Measurements from ENCODE around the gene CDH18. TPM values are rescaled to one million over a fixed set of nuclear protein-coding genes. Genes with fewer than 3 reads are reported as not detected.
"Not testable (repeated sequence)": the region's sequence is repeated elsewhere in the genome, so short reads cannot be mapped to it uniquely, and the experiment has no call there.

Gene CDH18
- total RNA-seq, 2 donors from 2014 or later, result not detected

DNA sequence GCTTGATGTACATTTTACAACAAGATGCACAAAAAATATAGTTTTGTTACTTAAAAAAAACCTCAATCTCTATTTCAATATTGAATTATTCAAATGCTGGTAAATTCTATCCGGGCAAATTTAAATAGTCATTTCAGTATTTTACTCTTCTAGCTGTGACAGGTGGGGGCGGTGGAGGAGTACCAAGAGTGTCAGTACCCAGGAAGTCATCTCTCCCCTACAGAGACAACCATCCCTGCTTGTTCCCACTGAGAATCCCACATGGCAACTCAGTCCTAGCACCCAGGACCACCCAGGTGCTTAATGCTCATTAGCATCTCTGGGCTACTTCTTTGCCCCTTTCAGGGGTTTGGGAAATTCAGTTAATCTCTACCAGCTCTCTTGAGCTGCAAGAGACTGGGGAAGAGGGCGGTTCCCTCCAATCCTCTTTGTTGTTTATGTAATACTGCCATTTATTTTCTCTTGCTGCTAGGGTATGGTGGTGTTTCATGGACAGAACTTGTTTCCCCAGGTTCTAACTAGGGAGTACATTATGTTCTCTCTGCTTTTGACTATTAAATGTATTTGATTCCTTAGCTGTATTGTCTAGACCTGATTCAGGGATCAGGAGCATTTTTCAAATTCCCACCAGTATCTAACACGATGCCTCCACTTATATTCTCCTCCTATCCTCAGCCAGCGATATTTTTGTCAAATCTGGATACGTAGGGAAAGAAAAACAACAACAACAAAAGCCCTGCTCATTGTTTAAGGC lies 122.5 kb downstream of the CDH18 start:
- DNase-seq, result no peak
- no peaks in the 10 kb centered on the region for H3K36me3 Mint-ChIP-seq (ENCODE audit: low read depth)
- H3K27ac Mint-ChIP-seq, result no peak overlapping the region
- no peaks in the 10 kb centered on the region for H3K4me1 Mint-ChIP-seq
- ATAC-seq, result no peak
- H3K9me3 ChIP-seq (ENCODE audit: control insufficient read depth, low read length, poor library complexity, severe bottlenecking), result no peaks in the 10 kb centered on the region
- H3K4me3 Mint-ChIP-seq, result no peak overlapping the region
- no peaks in the 10 kb centered on the region for H3K27me3 Mint-ChIP-seq

DNA sequence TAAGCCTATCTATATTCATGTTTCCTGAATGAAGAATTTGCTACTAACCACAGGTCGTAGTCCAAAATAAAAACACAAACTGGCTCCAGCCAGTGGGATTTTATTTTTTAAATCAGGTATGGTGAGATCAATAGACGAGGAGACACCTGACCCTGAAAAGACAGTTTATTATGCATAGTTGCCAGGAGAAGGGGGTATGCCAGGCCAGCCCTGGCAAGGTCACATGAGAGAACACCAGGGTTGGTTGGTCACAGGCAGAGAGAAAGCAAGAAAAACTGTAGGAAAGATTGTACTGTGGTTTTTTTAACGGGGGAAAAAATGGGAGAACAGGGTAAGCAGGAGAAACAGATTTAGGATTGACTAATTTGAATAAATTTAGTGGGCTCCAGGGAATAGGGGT lies 125.3 kb downstream of the CDH18 start:
- H3K9me3 ChIP-seq (ENCODE audit: control insufficient read depth, low read length, poor library complexity, severe bottlenecking), result peaks cover 2% of the 10 kb centered on the region
- Mint-ChIP-seq H3K27ac (no peak overlapping the region), H3K4me3 (no peak overlapping the region), H3K4me1 (no peaks in the 10 kb centered on the region), H3K27me3 (no peaks in the 10 kb centered on the region), H3K36me3 (ENCODE audit: low read depth) (no peaks in the 10 kb centered on the region)
- no peak for DNase-seq
- ATAC-seq, result no peak

DNA sequence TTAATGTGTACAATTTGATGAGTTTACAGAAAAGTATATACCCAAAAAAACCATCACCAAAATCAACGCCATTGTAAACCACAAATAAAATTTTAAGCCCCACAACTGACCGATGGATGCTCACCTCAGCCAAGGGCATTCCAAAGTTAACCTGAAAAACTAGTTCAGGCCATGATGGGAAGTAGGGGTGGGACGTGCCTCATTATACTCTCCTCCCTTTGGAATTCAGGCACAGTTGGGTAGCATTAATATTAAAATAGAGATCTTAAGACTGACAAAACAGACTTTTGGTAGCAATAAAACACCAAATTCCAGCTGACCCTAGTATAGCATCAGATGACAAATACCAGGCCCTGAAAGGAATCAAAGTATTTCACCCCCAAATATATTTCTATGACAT lies 129.0 kb downstream of the CDH18 start:
- H3K9me3 ChIP-seq (ENCODE audit: control insufficient read depth, low read length, poor library complexity, severe bottlenecking), result peaks cover 2% of the 10 kb centered on the region
- no peak overlapping the region for H3K27ac Mint-ChIP-seq
- H3K36me3 Mint-ChIP-seq (ENCODE audit: low read depth), result no peaks in the 10 kb centered on the region
- ATAC-seq (no peak), DNase-seq (no peak)
- no peaks in the 10 kb centered on the region for H3K27me3 Mint-ChIP-seq
- H3K4me1 Mint-ChIP-seq, result no peaks in the 10 kb centered on the region
- no peak overlapping the region for H3K4me3 Mint-ChIP-seq

DNA sequence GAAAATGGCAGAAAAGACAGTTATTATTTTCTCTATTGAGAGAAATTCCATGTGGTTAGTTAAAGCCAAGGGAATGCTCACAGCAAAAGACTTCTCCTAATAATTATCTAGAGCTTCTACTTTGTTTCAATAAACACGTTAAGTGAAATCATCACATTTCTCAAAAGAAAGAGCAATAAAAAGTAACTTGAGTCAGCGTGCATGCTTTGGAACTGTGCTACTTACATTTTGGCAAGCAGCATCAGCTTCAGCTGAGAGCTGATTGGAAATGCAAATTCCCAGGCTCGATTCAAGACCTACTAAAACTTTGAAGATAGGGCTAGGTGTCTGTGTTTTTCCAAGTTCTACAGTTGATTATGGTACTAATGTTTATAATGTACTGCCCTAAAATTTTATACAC lies 132.1 kb downstream of the CDH18 start:
- no peak overlapping the region for H3K4me3 Mint-ChIP-seq
- no peaks in the 10 kb centered on the region for H3K36me3 Mint-ChIP-seq (ENCODE audit: low read depth)
- H3K27ac Mint-ChIP-seq, result no peak overlapping the region
- H3K9me3 ChIP-seq (ENCODE audit: control insufficient read depth, low read length, poor library complexity, severe bottlenecking), result peaks cover 2% of the 10 kb centered on the region
- ATAC-seq, result no peak
- no peak for DNase-seq
- no peaks in the 10 kb centered on the region for H3K27me3 Mint-ChIP-seq
- H3K4me1 Mint-ChIP-seq, result no peaks in the 10 kb centered on the region

DNA sequence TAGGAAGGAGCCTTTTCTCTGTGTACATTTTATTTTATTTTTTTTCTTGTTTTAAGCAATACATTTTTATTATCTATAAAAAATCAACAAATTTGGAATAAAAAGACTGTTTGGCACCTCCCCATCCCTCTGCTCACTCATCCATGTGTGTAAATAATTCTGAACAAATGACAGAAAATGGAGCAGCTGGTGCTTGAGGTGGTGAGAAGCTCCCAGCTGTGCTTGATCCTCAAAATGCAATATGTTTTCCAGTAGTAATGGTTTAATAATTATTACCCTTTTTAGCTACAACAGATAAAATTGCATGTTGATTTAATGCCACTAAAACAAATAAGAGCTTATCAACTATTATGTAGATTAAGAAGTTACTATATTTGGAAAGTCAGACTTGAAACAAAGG lies 132.5 kb downstream of the CDH18 start:
- Mint-ChIP-seq H3K27me3 (no peaks in the 10 kb centered on the region), H3K27ac (no peak overlapping the region), H3K4me3 (no peak overlapping the region), H3K36me3 (ENCODE audit: low read depth) (no peaks in the 10 kb centered on the region), H3K4me1 (no peaks in the 10 kb centered on the region)
- DNase-seq (no peak), ATAC-seq (no peak)
- H3K9me3 ChIP-seq (ENCODE audit: control insufficient read depth, low read length, poor library complexity, severe bottlenecking), result peaks cover 2% of the 10 kb centered on the region

DNA sequence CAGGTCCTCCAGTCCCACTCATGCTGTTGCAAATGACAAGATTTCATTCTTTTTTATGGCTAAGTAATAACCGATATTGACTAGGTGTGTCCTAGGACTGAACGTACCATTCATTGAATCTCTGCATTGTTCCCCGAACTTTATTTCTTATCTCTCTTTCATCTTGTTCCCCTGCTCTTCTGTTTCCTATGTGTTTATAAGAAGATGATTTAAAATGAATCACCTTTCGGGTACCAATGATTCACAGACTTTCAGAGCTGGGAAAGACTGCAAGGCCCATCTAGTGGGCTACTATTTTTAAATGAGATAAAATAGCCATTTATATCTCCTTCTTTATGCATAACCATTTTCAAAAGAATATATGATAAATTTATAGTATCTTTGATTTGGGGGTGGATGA lies 133.0 kb downstream of the CDH18 start:
- peaks cover 2% of the 10 kb centered on the region for H3K9me3 ChIP-seq (ENCODE audit: control insufficient read depth, low read length, poor library complexity, severe bottlenecking)
- Mint-ChIP-seq H3K27me3 (no peaks in the 10 kb centered on the region), H3K4me1 (no peaks in the 10 kb centered on the region), H3K4me3 (no peak overlapping the region), H3K27ac (no peak overlapping the region), H3K36me3 (ENCODE audit: low read depth) (no peaks in the 10 kb centered on the region)
- ATAC-seq, result no peak
- no peak for DNase-seq

DNA sequence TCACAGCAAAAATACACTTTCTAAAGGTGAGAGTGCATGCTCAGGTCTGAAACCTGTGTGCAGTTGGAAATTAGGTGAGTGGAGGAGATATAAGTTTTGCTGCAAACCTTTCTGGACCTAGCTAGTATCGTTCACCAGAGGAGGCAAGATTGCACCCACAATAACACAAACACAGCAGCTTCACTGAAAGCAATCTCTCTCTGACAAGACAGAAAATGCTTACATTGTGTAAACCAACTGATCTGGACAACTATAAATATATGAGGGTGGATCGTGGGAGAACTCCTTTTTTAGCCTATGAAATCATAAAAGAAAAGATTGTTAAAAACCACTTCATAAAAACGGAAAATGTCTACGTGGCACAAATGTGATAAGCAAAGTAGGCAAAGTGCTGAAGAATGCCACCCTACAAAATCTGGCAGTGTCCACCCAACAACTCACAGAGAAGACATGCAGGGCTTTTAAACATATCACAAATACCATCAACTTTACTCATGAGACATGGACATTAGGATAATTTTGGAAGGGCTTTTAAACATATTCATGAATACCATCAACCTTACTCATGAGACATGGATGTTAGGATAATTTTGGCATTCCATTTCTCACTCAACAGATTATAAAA lies 134.3 kb downstream of the CDH18 start:
- H3K36me3 Mint-ChIP-seq (ENCODE audit: low read depth), result no peaks in the 10 kb centered on the region
- H3K4me1 Mint-ChIP-seq, result no peaks in the 10 kb centered on the region
- H3K27ac Mint-ChIP-seq, result no peak overlapping the region
- no peak for ATAC-seq
- DNase-seq, result no peak
- no peaks in the 10 kb centered on the region for H3K27me3 Mint-ChIP-seq
- peaks cover 2% of the 10 kb centered on the region for H3K9me3 ChIP-seq (ENCODE audit: control insufficient read depth, low read length, poor library complexity, severe bottlenecking)
- no peak overlapping the region for H3K4me3 Mint-ChIP-seq

DNA sequence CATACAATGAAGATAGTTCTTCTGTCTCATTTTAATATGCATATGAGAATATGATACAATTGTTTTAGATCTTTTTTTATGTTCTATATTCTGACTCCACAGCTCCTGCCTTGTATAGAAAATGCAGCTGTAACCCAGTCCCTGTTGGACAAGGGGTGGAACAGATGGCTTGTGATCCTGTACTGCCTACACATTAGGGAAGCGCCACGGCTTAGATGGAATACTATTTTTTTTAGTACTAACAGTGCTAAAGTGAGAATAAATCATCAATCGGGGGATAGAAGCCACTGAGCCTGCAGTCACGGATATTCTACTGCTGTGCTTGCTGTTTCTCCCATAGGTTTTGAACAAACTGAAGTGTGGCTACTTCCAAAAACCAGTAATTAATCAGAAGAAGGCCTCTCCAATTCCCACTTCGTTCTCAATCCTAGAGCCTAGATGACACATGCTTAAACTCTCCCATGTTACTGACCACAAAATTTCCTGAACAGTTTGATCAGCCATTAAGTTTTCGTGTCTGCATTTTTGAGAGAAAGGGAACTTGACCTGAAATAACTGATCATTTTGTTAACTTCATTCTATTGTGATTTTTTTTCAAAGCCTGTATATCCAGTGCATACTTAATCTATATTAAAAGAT lies 150.3 kb downstream of the CDH18 start:
- no peaks in the 10 kb centered on the region for H3K9me3 ChIP-seq (ENCODE audit: control insufficient read depth, low read length, poor library complexity, severe bottlenecking)
- no peaks in the 10 kb centered on the region for H3K27me3 Mint-ChIP-seq
- no peak for ATAC-seq
- H3K27ac Mint-ChIP-seq, result no peak overlapping the region
- no peaks in the 10 kb centered on the region for H3K4me1 Mint-ChIP-seq
- H3K36me3 Mint-ChIP-seq (ENCODE audit: low read depth), result no peaks in the 10 kb centered on the region
- H3K4me3 Mint-ChIP-seq, result no peak overlapping the region
- no peak for DNase-seq

DNA sequence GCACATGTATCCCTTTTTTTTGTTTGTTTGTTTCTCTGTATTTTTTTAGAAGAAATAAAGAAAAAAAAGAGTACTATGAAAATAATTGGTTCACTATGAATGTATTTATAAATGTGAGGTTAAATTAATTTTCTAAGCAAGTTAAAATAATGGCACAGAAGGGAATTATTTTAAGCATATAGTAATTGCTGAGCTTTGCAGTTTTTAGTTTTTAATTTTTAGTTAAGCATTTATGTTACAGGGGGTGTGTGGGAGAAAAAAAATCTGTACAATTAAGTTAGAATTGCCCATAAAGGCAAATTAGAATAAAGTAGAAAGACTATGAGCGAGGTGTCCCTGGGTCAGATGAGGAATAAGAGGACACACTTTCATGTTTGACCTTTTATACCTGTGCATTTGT lies 152.6 kb downstream of the CDH18 start:
- no peaks in the 10 kb centered on the region for H3K9me3 ChIP-seq (ENCODE audit: control insufficient read depth, low read length, poor library complexity, severe bottlenecking)
- no peak for DNase-seq
- no peaks in the 10 kb centered on the region for H3K36me3 Mint-ChIP-seq (ENCODE audit: low read depth)
- H3K4me1 Mint-ChIP-seq, result no peaks in the 10 kb centered on the region
- no peak overlapping the region for H3K27ac Mint-ChIP-seq
- no peak overlapping the region for H3K4me3 Mint-ChIP-seq
- H3K27me3 Mint-ChIP-seq, result no peaks in the 10 kb centered on the region
- no peak for ATAC-seq

DNA sequence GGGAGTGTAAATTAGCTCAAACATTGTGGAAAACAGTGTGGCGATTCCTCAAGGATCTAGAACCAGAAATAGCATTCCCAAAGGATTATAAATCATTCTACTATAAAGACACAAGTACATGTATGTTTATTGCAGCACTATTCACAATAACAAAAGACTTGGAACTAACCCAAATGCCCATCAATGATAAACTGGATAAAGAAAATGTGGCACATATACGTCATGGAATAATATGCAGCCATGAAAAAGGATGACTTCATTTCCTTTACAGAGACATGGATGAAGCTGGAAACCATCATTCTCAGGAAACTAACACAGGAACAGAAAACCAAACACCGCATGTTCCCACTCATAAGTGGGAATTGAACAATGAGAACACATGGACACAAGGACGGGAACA lies 175.3 kb downstream of the CDH18 start:
- H3K4me1 Mint-ChIP-seq; DNase-seq; ATAC-seq; H3K36me3 Mint-ChIP-seq (ENCODE audit: low read depth); H3K4me3 Mint-ChIP-seq; H3K27ac Mint-ChIP-seq; H3K9me3 ChIP-seq (ENCODE audit: control insufficient read depth, low read length, poor library complexity, severe bottlenecking); H3K27me3 Mint-ChIP-seq: not testable (repeated sequence)

DNA sequence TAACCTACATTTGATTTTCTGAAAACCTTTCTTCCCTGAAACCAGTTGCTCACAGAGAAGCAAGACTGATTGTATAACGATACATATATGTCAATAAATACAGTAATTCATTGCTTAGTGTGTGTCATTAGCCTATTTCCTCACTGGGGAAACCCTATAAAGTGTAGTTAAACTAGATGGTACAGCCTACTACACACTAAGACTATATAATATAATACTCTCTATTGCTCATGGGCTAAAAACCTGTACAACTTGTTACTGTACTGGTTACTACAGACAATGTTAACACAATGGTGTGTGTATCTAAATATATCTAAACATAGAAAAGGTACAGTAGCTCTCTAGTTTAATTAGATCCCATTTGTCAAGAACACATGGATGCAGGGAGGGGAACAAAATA lies 181.2 kb downstream of the CDH18 start:
- DNase-seq, result no peak
- Mint-ChIP-seq H3K36me3 (ENCODE audit: low read depth) (no peaks in the 10 kb centered on the region), H3K27ac (no peak overlapping the region), H3K4me3 (no peak overlapping the region), H3K27me3 (no peaks in the 10 kb centered on the region), H3K4me1 (no peaks in the 10 kb centered on the region)
- no peaks in the 10 kb centered on the region for H3K9me3 ChIP-seq (ENCODE audit: control insufficient read depth, low read length, poor library complexity, severe bottlenecking)
- ATAC-seq, result no peak

DNA sequence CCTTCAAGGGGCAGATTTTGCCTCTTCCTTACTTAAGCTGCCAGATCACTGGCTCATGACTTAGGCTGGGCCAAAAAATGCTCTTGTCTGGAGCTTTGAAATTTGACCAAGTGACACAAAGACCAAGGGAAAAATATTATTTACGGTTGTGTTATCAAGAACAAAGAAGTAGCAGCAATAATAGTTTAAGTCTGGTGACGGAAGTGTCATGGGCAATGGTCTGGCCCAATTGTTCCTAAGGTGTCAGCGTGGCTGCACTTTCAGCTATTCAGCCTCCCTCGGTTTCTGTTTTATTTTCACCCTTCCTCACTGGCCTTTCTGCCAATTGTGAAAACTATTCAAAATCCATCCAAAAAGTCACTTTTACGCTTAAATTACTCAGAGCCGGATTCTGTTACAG lies 185.3 kb downstream of the CDH18 start:
- Mint-ChIP-seq H3K4me1 (no peaks in the 10 kb centered on the region), H3K36me3 (ENCODE audit: low read depth) (no peaks in the 10 kb centered on the region), H3K4me3 (no peak overlapping the region), H3K27me3 (no peaks in the 10 kb centered on the region), H3K27ac (no peak overlapping the region)
- H3K9me3 ChIP-seq (ENCODE audit: control insufficient read depth, low read length, poor library complexity, severe bottlenecking), result no peaks in the 10 kb centered on the region
- no peak for DNase-seq
- ATAC-seq, result no peak

DNA sequence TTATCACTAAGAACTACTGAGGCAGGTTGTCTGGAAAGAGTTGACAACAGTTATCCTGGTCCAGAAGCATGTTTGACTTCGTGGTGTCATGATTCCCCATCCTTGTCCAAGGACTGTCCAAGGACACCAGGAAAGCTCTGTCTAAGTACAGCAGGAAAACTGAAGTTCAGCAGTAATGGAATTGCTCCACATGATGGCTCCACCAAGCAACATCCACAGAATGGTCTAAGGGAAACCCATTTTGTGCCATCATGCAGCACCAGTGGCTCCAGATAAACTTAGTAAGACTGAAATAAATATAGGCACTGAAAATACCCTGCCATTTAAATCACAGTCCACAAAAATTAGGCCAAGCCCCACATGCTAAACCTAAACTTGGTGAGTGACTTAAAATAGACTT lies 192.8 kb downstream of the CDH18 start:
- Mint-ChIP-seq H3K36me3 (ENCODE audit: low read depth) (no peaks in the 10 kb centered on the region), H3K27ac (no peak overlapping the region), H3K4me3 (no peak overlapping the region), H3K27me3 (no peaks in the 10 kb centered on the region), H3K4me1 (no peaks in the 10 kb centered on the region)
- ATAC-seq (no peak), DNase-seq (no peak)
- H3K9me3 ChIP-seq (ENCODE audit: control insufficient read depth, low read length, poor library complexity, severe bottlenecking), result peaks cover 3% of the 10 kb centered on the region
